Measurements from ENCODE around the gene PODXL2. TPM values are rescaled to one million over a fixed set of nuclear protein-coding genes. Genes with fewer than 3 reads are reported as not detected.

The PODXL2 gene
- total and polyA plus RNA-seq, 2 of the 8 experiments (the other 6 are each of a cell fraction or from before 2014, with no cell fraction given): 27.6 to 31.6 TPM

GRCh38 chr3:127720161-127720823 lies 91.3 kb downstream of the PODXL2 start (continued):
- TF ChIP-seq CHD7 (IDR thresholded peaks at IDR 0.05; ENCODE audit: insufficient replicate concordance, low read length) (no peak), JUND (IDR thresholded peaks at IDR 0.05; ENCODE audit: low read length) (no peak)

Measured in H1 (cell line).